CD4-positive, alpha-beta T cell treated with Interleukin-15 for 1 hour (primary cell): Measurements from ENCODE around the gene RNF213.
"Not testable (repeated sequence)": the region's sequence is repeated elsewhere in the genome, so short reads cannot be mapped to it uniquely, and the experiment has no call there.

ENCODE experiments used
- DNase-seq: peaks from one replicate; pipeline ENCODE4 v3.0.0-alpha.2; 2020

Gene RNF213

GRCh38 chr17:80253631-80254395 is 6.8 kb upstream of the RNF213 start:
- DNase-seq: no peak

- DNase-seq: peak; percentile 75
These were observed 6.0 kb upstream of the RNF213 start for GRCh38 chr17:80254396-80255251.

GRCh38 chr17:80256034-80256350 is 4.7 kb upstream of the RNF213 start:
- no peak for DNase-seq

GRCh38 chr17:80257716-80258213 is 2.9 kb upstream of the RNF213 start:
- DNase-seq: no peak

- not testable (repeated sequence) for DNase-seq
These were observed 2.4 kb upstream of the RNF213 start for GRCh38 chr17:80258296-80258695.

- DNase-seq: no peak
These were observed 1.1 kb upstream of the RNF213 start for GRCh38 chr17:80259457-80260068.

- peak; percentile 85 for DNase-seq
These were observed 550 bp upstream of the RNF213 start for GRCh38 chr17:80260069-80260535.

- DNase-seq: peak; percentile 73
These were observed 675 bp downstream of the RNF213 start for GRCh38 chr17:80261159-80261894.

- no peak for DNase-seq
These were observed 1.2 kb downstream of the RNF213 start for GRCh38 chr17:80261895-80262279.

- DNase-seq: no peak
These were observed 1.6 kb downstream of the RNF213 start for GRCh38 chr17:80262291-80262690.

GRCh38 chr17:80262775-80263244 is 2.2 kb downstream of the RNF213 start:
- DNase-seq: no peak

GRCh38 chr17:80263253-80264204 is 2.9 kb downstream of the RNF213 start:
- DNase-seq: peak; percentile 87

GRCh38 chr17:80264205-80265075 is 3.8 kb downstream of the RNF213 start:
- peak; percentile 38 for DNase-seq

- DNase-seq: peak; percentile 56
These were observed 4.8 kb downstream of the RNF213 start for GRCh38 chr17:80265205-80266068.

- no peak for DNase-seq
These were observed 6.7 kb downstream of the RNF213 start for GRCh38 chr17:80267391-80267790.

GRCh38 chr17:80268427-80268826 is 7.8 kb downstream of the RNF213 start:
- DNase-seq: no peak

GRCh38 chr17:80269405-80269807 is 8.8 kb downstream of the RNF213 start:
- DNase-seq: no peak

GRCh38 chr17:80270104-80270503 is 9.5 kb downstream of the RNF213 start:
- DNase-seq: no peak

GRCh38 chr17:80270836-80271235 is 10.2 kb downstream of the RNF213 start:
- no peak for DNase-seq
